ENCODE results near the gene CDK8.

DNA sequence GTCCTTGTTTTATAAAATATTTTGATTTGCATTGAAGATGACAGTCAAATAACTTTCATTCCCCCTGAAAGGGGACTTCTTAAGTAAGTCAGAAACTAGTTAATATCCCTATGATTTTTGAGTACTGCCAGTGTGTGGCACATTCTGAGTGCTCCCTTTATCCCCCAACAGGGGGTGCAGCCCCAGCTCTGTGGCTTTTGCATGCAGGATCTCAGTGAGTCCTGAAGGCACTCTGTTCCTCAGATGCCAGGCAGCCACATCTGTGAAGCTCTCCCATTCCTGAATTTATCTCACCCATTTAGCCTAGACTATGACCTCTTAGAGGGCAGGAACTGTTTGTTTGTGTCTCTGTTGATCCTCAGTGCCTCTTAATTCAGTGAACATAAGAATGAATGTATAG is 123.1 kb downstream of the CDK8 start:
- no peak for TF ChIP-seq EZH2 (IDR thresholded peaks at IDR 0.05; ENCODE audit: borderline replicate concordance, low read depth, low read length, severe bottlenecking)
- TF ChIP-seq, protein P1, sequence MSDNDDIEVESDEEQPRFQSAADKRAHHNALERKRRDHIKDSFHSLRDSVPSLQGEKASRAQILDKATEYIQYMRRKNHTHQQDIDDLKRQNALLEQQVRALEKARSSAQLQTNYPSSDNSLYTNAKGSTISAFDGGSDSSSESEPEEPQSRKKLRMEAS (IDR thresholded peaks at IDR 0.05; ENCODE audit: insufficient read depth, insufficient read length): no peak
- TF ChIP-seq, protein P2, sequence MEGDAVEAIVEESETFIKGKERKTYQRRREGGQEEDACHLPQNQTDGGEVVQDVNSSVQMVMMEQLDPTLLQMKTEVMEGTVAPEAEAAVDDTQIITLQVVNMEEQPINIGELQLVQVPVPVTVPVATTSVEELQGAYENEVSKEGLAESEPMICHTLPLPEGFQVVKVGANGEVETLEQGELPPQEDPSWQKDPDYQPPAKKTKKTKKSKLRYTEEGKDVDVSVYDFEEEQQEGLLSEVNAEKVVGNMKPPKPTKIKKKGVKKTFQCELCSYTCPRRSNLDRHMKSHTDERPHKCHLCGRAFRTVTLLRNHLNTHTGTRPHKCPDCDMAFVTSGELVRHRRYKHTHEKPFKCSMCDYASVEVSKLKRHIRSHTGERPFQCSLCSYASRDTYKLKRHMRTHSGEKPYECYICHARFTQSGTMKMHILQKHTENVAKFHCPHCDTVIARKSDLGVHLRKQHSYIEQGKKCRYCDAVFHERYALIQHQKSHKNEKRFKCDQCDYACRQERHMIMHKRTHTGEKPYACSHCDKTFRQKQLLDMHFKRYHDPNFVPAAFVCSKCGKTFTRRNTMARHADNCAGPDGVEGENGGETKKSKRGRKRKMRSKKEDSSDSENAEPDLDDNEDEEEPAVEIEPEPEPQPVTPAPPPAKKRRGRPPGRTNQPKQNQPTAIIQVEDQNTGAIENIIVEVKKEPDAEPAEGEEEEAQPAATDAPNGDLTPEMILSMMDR (IDR thresholded peaks at IDR 0.05; ENCODE audit: extremely low read depth in 1 of 2, insufficient read depth in 1 of 2, low read depth in 1 of 2, low read length in 2 of 2): peak; percentile 13 to 45
- no peak for TF ChIP-seq POLR2AphosphoS5 (IDR thresholded peaks at IDR 0.05; ENCODE audit: insufficient read depth, low read depth, low read length)
- TF ChIP-seq POLR2A (IDR thresholded peaks at IDR 0.05; ENCODE audit: low read depth, low read length): no peak
- no peak for TF ChIP-seq MYC (IDR thresholded peaks at IDR 0.05; ENCODE audit: low read depth, low read length)
- TF ChIP-seq GATA2 (IDR thresholded peaks at IDR 0.05; ENCODE audit: insufficient read depth, insufficient read length, low read depth, low read length): no peak
